Measurements from ENCODE around the gene LGMN. TPM values are rescaled to one million over a fixed set of nuclear protein-coding genes. Genes with fewer than 3 reads are reported as not detected.

The LGMN gene
- polyA plus RNA-seq, 1 donor from 2014 or later: 48.0 TPM

GRCh38 chr14:92696366-92696765 lies 52.1 kb downstream of the LGMN start:
- no peaks in the 10 kb centered on the region for H3F3A ChIP-seq (ENCODE audit: insufficient read depth, low read length, poor library complexity, severe bottlenecking)
- H3K79me2 ChIP-seq (replicated peaks; ENCODE audit: insufficient read depth, low read length): no peaks in the 10 kb centered on the region
- H2AFZ ChIP-seq (ENCODE audit: low read depth, low read length): no peak overlapping the region
- H3K4me2 ChIP-seq (ENCODE audit: low read length): no peak overlapping the region
- no peaks in the 10 kb centered on the region for H4K20me1 ChIP-seq (ENCODE audit: insufficient read depth)
- no peaks in the 10 kb centered on the region for H3K36me3 ChIP-seq (ENCODE audit: insufficient read depth, low read length)
- H3K9ac ChIP-seq (ENCODE audit: low read length): no peak overlapping the region
- TF ChIP-seq EZH2 (IDR thresholded peaks at IDR 0.05; ENCODE audit: borderline replicate concordance, insufficient read depth, low read length, poor library complexity, severe bottlenecking) (no peak), POLR2AphosphoS5 (IDR thresholded peaks at IDR 0.05) (no peak), MXI1 (conservative IDR thresholded peaks at IDR 0.05; ENCODE audit: poor library complexity, severe bottlenecking) (no peak), SMC3 (conservative IDR thresholded peaks at IDR 0.05; ENCODE audit: poor library complexity) (no peak), TAF1 (IDR thresholded peaks at IDR 0.05; ENCODE audit: low read depth) (no peak), RAD21 (conservative IDR thresholded peaks at IDR 0.05) (no peak), EP300 (conservative IDR thresholded peaks at IDR 0.05; ENCODE audit: poor library complexity, severe bottlenecking) (no peak)
- TF ChIP-seq, protein P1, sequence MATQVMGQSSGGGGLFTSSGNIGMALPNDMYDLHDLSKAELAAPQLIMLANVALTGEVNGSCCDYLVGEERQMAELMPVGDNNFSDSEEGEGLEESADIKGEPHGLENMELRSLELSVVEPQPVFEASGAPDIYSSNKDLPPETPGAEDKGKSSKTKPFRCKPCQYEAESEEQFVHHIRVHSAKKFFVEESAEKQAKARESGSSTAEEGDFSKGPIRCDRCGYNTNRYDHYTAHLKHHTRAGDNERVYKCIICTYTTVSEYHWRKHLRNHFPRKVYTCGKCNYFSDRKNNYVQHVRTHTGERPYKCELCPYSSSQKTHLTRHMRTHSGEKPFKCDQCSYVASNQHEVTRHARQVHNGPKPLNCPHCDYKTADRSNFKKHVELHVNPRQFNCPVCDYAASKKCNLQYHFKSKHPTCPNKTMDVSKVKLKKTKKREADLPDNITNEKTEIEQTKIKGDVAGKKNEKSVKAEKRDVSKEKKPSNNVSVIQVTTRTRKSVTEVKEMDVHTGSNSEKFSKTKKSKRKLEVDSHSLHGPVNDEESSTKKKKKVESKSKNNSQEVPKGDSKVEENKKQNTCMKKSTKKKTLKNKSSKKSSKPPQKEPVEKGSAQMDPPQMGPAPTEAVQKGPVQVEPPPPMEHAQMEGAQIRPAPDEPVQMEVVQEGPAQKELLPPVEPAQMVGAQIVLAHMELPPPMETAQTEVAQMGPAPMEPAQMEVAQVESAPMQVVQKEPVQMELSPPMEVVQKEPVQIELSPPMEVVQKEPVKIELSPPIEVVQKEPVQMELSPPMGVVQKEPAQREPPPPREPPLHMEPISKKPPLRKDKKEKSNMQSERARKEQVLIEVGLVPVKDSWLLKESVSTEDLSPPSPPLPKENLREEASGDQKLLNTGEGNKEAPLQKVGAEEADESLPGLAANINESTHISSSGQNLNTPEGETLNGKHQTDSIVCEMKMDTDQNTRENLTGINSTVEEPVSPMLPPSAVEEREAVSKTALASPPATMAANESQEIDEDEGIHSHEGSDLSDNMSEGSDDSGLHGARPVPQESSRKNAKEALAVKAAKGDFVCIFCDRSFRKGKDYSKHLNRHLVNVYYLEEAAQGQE (IDR thresholded peaks at IDR 0.05; ENCODE audit: borderline replicate concordance): no peak
- TF ChIP-seq, protein P2, sequence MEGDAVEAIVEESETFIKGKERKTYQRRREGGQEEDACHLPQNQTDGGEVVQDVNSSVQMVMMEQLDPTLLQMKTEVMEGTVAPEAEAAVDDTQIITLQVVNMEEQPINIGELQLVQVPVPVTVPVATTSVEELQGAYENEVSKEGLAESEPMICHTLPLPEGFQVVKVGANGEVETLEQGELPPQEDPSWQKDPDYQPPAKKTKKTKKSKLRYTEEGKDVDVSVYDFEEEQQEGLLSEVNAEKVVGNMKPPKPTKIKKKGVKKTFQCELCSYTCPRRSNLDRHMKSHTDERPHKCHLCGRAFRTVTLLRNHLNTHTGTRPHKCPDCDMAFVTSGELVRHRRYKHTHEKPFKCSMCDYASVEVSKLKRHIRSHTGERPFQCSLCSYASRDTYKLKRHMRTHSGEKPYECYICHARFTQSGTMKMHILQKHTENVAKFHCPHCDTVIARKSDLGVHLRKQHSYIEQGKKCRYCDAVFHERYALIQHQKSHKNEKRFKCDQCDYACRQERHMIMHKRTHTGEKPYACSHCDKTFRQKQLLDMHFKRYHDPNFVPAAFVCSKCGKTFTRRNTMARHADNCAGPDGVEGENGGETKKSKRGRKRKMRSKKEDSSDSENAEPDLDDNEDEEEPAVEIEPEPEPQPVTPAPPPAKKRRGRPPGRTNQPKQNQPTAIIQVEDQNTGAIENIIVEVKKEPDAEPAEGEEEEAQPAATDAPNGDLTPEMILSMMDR (IDR thresholded peaks at IDR 0.05; ENCODE audit: poor library complexity, severe bottlenecking): no peak
- no peaks in the 10 kb centered on the region for H3K9me2 ChIP-seq (ENCODE audit: insufficient read depth, low read length)
- no peak overlapping the region for H3K4me3 ChIP-seq (ENCODE audit: low read length)
- no peaks in the 10 kb centered on the region for H3K9me3 ChIP-seq (ENCODE audit: low read length)
- no peak overlapping the region for H3K27ac ChIP-seq (ENCODE audit: low read length)
- no peaks in the 10 kb centered on the region for H3K27me3 ChIP-seq (ENCODE audit: insufficient read depth, low read depth, low read length)

GRCh38 chr14:92695562-92695961 lies 52.9 kb downstream of the LGMN start:
- Histone ChIP-seq H3K9ac (ENCODE audit: low read length) (no peak overlapping the region), H3K9me2 (ENCODE audit: insufficient read depth, low read length) (no peaks in the 10 kb centered on the region)
- TF ChIP-seq, protein P1 (IDR thresholded peaks at IDR 0.05; ENCODE audit: borderline replicate concordance): no peak
- no peak for TF ChIP-seq MXI1 (conservative IDR thresholded peaks at IDR 0.05; ENCODE audit: poor library complexity, severe bottlenecking)
- TF ChIP-seq SMC3 (conservative IDR thresholded peaks at IDR 0.05; ENCODE audit: poor library complexity): no peak
- TF ChIP-seq POLR2AphosphoS5 (IDR thresholded peaks at IDR 0.05): no peak
- TF ChIP-seq, protein P2 (IDR thresholded peaks at IDR 0.05; ENCODE audit: poor library complexity, severe bottlenecking): no peak
- no peak for TF ChIP-seq RAD21 (conservative IDR thresholded peaks at IDR 0.05)
- TF ChIP-seq EP300 (conservative IDR thresholded peaks at IDR 0.05; ENCODE audit: poor library complexity, severe bottlenecking): no peak
- TF ChIP-seq EZH2 (IDR thresholded peaks at IDR 0.05; ENCODE audit: borderline replicate concordance, insufficient read depth, low read length, poor library complexity, severe bottlenecking): no peak
- TF ChIP-seq TAF1 (IDR thresholded peaks at IDR 0.05; ENCODE audit: low read depth): no peak

More at GRCh38 chr14:92695562-92695961, 52.9 kb downstream of the LGMN start:
- no peak overlapping the region for H3K4me3 ChIP-seq (ENCODE audit: low read length)
- H3K9me3 ChIP-seq (ENCODE audit: low read length): no peaks in the 10 kb centered on the region
- H3K27me3 ChIP-seq (ENCODE audit: insufficient read depth, low read depth, low read length): no peaks in the 10 kb centered on the region
- H4K20me1 ChIP-seq (ENCODE audit: insufficient read depth): no peaks in the 10 kb centered on the region
- H3K79me2 ChIP-seq (replicated peaks; ENCODE audit: insufficient read depth, low read length): no peaks in the 10 kb centered on the region
- H3K36me3 ChIP-seq (ENCODE audit: insufficient read depth, low read length): no peaks in the 10 kb centered on the region
- no peak overlapping the region for H3K4me2 ChIP-seq (ENCODE audit: low read length)
- H3K27ac ChIP-seq (ENCODE audit: low read length): no peak overlapping the region
- no peak overlapping the region for H2AFZ ChIP-seq (ENCODE audit: low read depth, low read length)
- no peaks in the 10 kb centered on the region for H3F3A ChIP-seq (ENCODE audit: insufficient read depth, low read length, poor library complexity, severe bottlenecking)

Measured in neural cell (in vitro differentiated cells).